ENCODE data around the gene SPINK5. TPM values are rescaled to one million over a fixed set of nuclear protein-coding genes. Genes with fewer than 3 reads are reported as not detected.

SPINK5 gene
- total RNA-seq, 1 experiment from 2014 or later, result not detected

DNA sequence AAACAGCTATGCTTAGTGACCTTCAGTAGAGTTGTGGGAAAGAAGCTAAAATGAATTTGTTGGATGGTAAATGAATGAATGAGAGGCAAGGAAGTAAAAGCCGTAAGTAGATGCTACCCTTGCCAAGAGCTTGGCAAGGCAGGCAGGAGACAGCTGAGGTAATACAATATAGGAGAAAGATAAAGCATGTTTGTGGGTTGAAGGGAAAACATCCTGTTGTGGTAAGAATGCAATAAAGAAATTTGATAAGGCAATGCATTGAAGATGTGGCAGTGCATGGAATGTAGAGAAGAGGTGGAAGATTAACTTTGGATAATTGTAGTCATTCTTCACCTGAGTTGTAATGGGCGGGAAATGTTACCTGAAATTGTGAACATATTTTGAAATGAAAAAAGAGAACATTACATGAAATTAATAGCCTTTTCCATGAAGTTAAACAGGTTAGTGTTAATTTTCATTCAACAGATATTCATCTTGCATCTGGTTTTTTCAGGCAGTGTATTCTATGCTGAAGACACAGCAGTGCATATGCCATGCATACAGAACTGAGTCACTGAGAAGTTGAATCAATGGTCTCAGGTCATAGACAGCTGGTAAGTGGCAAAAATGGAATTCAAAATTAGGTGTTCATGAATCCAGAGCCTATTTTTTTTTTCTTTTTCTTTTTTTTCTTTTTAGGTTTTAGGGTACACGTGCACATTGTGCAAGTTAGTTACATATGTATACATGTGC lies 43.4 kb upstream of the SPINK5 start:
- POLR2A ChIA-PET (ENCODE audit: unreplicated experiment), result interaction anchor here (0.6 kb wide), 1 partner anchor 1988 kb away, joined by 4 read pairs; no protein-coding TSS in a partner anchor
- H3K9me2 ChIP-seq (replicated peaks; ENCODE audit: low read length), result no peaks in the 10 kb centered on the region
- no peaks in the 10 kb centered on the region for H3K9me3 ChIP-seq (ENCODE audit: low read length)
- H3K4me2 ChIP-seq (ENCODE audit: low read length), result peak overlapping the region; percentile 20
- TF ChIP-seq EZH2 (IDR thresholded peaks at IDR 0.05; ENCODE audit: low read length, unreplicated experiment) (no peak), EZH2phosphoT487 (IDR thresholded peaks at IDR 0.05; ENCODE audit: borderline replicate concordance, low read length) (no peak)
- TF ChIP-seq, protein P1, sequence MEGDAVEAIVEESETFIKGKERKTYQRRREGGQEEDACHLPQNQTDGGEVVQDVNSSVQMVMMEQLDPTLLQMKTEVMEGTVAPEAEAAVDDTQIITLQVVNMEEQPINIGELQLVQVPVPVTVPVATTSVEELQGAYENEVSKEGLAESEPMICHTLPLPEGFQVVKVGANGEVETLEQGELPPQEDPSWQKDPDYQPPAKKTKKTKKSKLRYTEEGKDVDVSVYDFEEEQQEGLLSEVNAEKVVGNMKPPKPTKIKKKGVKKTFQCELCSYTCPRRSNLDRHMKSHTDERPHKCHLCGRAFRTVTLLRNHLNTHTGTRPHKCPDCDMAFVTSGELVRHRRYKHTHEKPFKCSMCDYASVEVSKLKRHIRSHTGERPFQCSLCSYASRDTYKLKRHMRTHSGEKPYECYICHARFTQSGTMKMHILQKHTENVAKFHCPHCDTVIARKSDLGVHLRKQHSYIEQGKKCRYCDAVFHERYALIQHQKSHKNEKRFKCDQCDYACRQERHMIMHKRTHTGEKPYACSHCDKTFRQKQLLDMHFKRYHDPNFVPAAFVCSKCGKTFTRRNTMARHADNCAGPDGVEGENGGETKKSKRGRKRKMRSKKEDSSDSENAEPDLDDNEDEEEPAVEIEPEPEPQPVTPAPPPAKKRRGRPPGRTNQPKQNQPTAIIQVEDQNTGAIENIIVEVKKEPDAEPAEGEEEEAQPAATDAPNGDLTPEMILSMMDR (conservative IDR thresholded peaks at IDR 0.05; ENCODE audit: low read depth, low read length), result no peak
- H3K79me2 ChIP-seq (ENCODE audit: low read length), result no peaks in the 10 kb centered on the region
- no peak overlapping the region for H2AFZ ChIP-seq (ENCODE audit: low read length)
- H3K27ac ChIP-seq (ENCODE audit: low read length), result peak overlapping the region; percentile 9; the same call in 1 of the 2 replicates
- DNase-seq (peak; percentile 72), ATAC-seq (peak; percentile 71)
- H3K4me3 ChIP-seq (ENCODE audit: low read length), result no peak overlapping the region; the same call in 1 of the 2 replicates
- H3K36me3 ChIP-seq (ENCODE audit: low read depth, low read length), result no peaks in the 10 kb centered on the region
- H3K9ac ChIP-seq (ENCODE audit: low read length), result no peak overlapping the region
- H3K4me1 ChIP-seq (ENCODE audit: insufficient read depth, low read length), result peaks cover 27% of the 10 kb centered on the region
- BruUV-seq (replicated peaks), result no TSS peak
- CTCF ChIA-PET, result no interaction called here
- H3K27me3 ChIP-seq (ENCODE audit: low read length), result no peaks in the 10 kb centered on the region
- intact Hi-C loops (cut with micrococcal nuclease), result no loop called here
- H4K20me1 ChIP-seq (ENCODE audit: low read length), result no peaks in the 10 kb centered on the region
- H3F3A ChIP-seq (ENCODE audit: low read length, unreplicated experiment), result no peaks in the 10 kb centered on the region

DNA sequence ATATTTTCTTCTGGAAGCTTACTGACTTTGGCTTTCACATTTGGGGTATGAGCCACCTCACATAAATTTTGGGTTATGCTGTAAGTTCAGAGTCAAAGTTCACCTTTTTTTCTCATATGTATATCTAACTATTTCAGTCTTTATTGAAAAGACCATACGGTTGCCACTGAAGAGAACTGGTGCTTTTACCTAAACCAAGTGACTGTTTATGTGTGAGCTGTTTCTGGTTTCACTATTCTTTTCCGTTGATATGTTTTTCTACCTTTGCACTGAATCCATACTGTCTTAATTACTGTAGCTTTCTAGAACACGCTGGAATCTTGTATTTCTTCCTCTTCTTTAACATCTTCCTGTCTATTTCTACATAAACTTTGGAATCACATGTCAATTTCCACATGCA lies 36.3 kb upstream of the SPINK5 start:
- no peak for ATAC-seq

More for the DNA sequence above, 36.3 kb upstream of the SPINK5 start:
- H3K4me2 ChIP-seq (ENCODE audit: low read length), result no peak overlapping the region
- no peaks in the 10 kb centered on the region for H4K20me1 ChIP-seq (ENCODE audit: low read length)
- no peaks in the 10 kb centered on the region for H3K36me3 ChIP-seq (ENCODE audit: low read depth, low read length)
- no peaks in the 10 kb centered on the region for H3K9me2 ChIP-seq (replicated peaks; ENCODE audit: low read length)
- BruUV-seq (replicated peaks), result no TSS peak
- no peak for TF ChIP-seq EZH2 (IDR thresholded peaks at IDR 0.05; ENCODE audit: low read length, unreplicated experiment)
- TF ChIP-seq EZH2phosphoT487 (IDR thresholded peaks at IDR 0.05; ENCODE audit: borderline replicate concordance, low read length), result no peak
- TF ChIP-seq, protein P1 (conservative IDR thresholded peaks at IDR 0.05; ENCODE audit: low read depth, low read length), result no peak
- H3K27me3 ChIP-seq (ENCODE audit: low read length), result no peaks in the 10 kb centered on the region
- no peaks in the 10 kb centered on the region for H3K4me1 ChIP-seq (ENCODE audit: insufficient read depth, low read length)
- ChIA-PET CTCF (no interaction called here), POLR2A (ENCODE audit: unreplicated experiment) (no interaction called here)
- H2AFZ ChIP-seq (ENCODE audit: low read length), result no peak overlapping the region
- no peak for DNase-seq
- intact Hi-C loops (cut with micrococcal nuclease), result no loop called here
- no peaks in the 10 kb centered on the region for H3K79me2 ChIP-seq (ENCODE audit: low read length)
- H3K4me3 ChIP-seq (ENCODE audit: low read length), result no peak overlapping the region
- H3K9me3 ChIP-seq (ENCODE audit: low read length), result no peaks in the 10 kb centered on the region
- H3F3A ChIP-seq (ENCODE audit: low read length, unreplicated experiment), result no peaks in the 10 kb centered on the region
- no peak overlapping the region for H3K9ac ChIP-seq (ENCODE audit: low read length)
- H3K27ac ChIP-seq (ENCODE audit: low read length), result no peak overlapping the region
